Fibroblast of lung (primary cell): Measurements from ENCODE around the gene CCDC182. TPM values are rescaled to one million over a fixed set of nuclear protein-coding genes. Genes with fewer than 3 reads are reported as not detected.

Experiments used
- DNase-seq, 2 donors: peaks; one replicate each; pipeline versions ENCODE4 v3.0.0 to v3.0.0-alpha.2; 2010; ENCODE audit warnings: low read depth in 2 of 2
- H2AFZ ChIP-seq: 2 replicates; pipeline ENCODE4 v1.5.1; 2012; ENCODE audit warnings: low read length, control low read depth, inconsistent platforms
- H3K27ac ChIP-seq: 2 replicates; pipeline ENCODE4 v1.5.1; 2011; ENCODE audit warnings: low read length, control low read depth; ENCODE audit not compliant: insufficient read depth
- H3K27me3 ChIP-seq: 2 replicates; pipeline ENCODE4 v1.5.1; 2011; ENCODE audit warnings: mild to moderate bottlenecking, low read length; ENCODE audit not compliant: control insufficient read depth, insufficient read depth
- H3K36me3 ChIP-seq: 2 replicates; pipeline ENCODE4 v1.5.1; 2011; ENCODE audit warnings: low read length; ENCODE audit not compliant: control insufficient read depth, insufficient read depth
- H3K4me1 ChIP-seq: 2 replicates; pipeline ENCODE4 v1.5.1; 2011; ENCODE audit warnings: low read length; ENCODE audit not compliant: control insufficient read depth, insufficient read depth; ENCODE audit errors: extremely low read depth
- H3K4me2 ChIP-seq: 2 replicates; pipeline ENCODE4 v1.5.1; 2011; ENCODE audit warnings: low read length, control low read depth; ENCODE audit not compliant: insufficient read depth; ENCODE audit errors: extremely low read depth
- H3K4me3 ChIP-seq, 4 experiments: fragments of 200-600 bp in 1 of 4; sonication (generic) in 1 of 4; replicated peaks in 1 of 4; 2 replicates each; pipeline ENCODE4 v1.5.1; 2011 to 2016; ENCODE audit warnings: low read length in 4 of 4, low read depth in 3 of 4, mild to moderate bottlenecking in 3 of 4, control low read depth in 2 of 4, inconsistent platforms in 1 of 4, mixed read lengths in 1 of 4; ENCODE audit not compliant: insufficient read depth in 1 of 4; ENCODE audit errors: control extremely low read depth in 1 of 4
- H3K79me2 ChIP-seq: 2 replicates; pipeline ENCODE4 v1.5.1; 2012; ENCODE audit warnings: mild to moderate bottlenecking, low read length, inconsistent platforms; ENCODE audit not compliant: control insufficient read depth, insufficient read depth
- H3K9ac ChIP-seq: 2 replicates; pipeline ENCODE4 v1.5.1; 2011; ENCODE audit warnings: mild to moderate bottlenecking, low read length, control low read depth; ENCODE audit not compliant: insufficient read depth
- H3K9me3 ChIP-seq: 2 replicates; pipeline ENCODE4 v1.5.1; 2012; ENCODE audit warnings: low read depth, low read length; ENCODE audit not compliant: control insufficient read depth, insufficient read depth
- H4K20me1 ChIP-seq: 2 replicates; pipeline ENCODE4 v1.5.1; 2011; ENCODE audit warnings: low read length; ENCODE audit not compliant: control insufficient read depth, insufficient read depth; ENCODE audit errors: extremely low read depth
- EZH2 ChIP-seq: IDR thresholded peaks from 2 replicates; pipeline ENCODE4 v1.5.1; 2012; ENCODE audit warnings: low read length, control low read depth, mild to moderate bottlenecking; ENCODE audit errors: missing control alignments
- polyA plus RNA-seq, 2 donors: library from polyadenylated mRNA; depleted of rRNA in 1 of 2; stranded (reverse) in 1 of 2; unstranded in 1 of 2; fragments of >200 nt; gene quantifications; 2 replicates each; pipeline ENCODE4 v1.2.1, GENCODE V29; 2011 to 2012; ENCODE audit warnings: missing spikeins in 1 of 2
- total RNA-seq: library from RNA; depleted of rRNA; stranded (reverse); fragments of >200 nt; gene quantifications from 2 replicates; pipeline ENCODE4 v1.2.1, GENCODE V29; 2014
- TF ChIP-seq, protein P1 (sequence below), 2 donors: IDR thresholded peaks in 1 of 2; conservative IDR thresholded peaks in 1 of 2; 1 replicate in 1 of 2; 2 replicates in 1 of 2; pipeline ENCODE4 v1.5.1; 2011 to 2012; ENCODE audit warnings: low read length in 2 of 2, control low read depth in 1 of 2, inconsistent platforms in 1 of 2, low read depth in 1 of 2, mild to moderate bottlenecking in 1 of 2

The CCDC182 gene
- total and polyA plus RNA-seq, 2 donors (not counting 1 experiment from before 2014, with no cell fraction given): not detected

DNA sequence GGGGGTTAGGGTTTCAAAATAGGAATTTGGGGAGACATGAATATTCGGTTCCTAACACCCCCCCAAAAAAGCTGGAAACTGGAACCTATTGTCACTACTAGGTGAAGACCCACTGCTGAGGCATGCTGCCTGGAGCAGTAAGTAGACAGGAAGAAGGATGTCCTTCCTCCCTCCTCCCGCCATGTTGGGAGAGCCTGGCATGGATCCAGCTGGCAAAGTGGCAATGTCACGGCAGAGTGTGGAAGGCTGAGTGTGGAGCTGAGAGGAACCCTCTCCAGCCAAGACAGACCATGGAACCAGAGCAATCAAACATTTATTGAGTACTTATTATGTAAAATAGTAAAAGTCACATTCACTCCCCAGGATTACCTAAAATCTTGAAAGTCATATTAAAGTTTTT is 49.0 kb downstream of the CCDC182 start:
- Histone ChIP-seq H3K36me3 (no peaks in the 10 kb centered on the region), H2AFZ (no peak overlapping the region), H3K4me3 (no peak overlapping the region), H3K9me3 (no peaks in the 10 kb centered on the region), H3K79me2 (no peaks in the 10 kb centered on the region), H3K4me2 (no peak overlapping the region), H4K20me1 (no peaks in the 10 kb centered on the region), H3K4me1 (no peaks in the 10 kb centered on the region), H3K27ac (no peak overlapping the region), H3K27me3 (peaks cover 2% of the 10 kb centered on the region), H3K9ac (no peak overlapping the region)
- no peak for DNase-seq
- TF ChIP-seq, protein P1, sequence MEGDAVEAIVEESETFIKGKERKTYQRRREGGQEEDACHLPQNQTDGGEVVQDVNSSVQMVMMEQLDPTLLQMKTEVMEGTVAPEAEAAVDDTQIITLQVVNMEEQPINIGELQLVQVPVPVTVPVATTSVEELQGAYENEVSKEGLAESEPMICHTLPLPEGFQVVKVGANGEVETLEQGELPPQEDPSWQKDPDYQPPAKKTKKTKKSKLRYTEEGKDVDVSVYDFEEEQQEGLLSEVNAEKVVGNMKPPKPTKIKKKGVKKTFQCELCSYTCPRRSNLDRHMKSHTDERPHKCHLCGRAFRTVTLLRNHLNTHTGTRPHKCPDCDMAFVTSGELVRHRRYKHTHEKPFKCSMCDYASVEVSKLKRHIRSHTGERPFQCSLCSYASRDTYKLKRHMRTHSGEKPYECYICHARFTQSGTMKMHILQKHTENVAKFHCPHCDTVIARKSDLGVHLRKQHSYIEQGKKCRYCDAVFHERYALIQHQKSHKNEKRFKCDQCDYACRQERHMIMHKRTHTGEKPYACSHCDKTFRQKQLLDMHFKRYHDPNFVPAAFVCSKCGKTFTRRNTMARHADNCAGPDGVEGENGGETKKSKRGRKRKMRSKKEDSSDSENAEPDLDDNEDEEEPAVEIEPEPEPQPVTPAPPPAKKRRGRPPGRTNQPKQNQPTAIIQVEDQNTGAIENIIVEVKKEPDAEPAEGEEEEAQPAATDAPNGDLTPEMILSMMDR (conservative IDR thresholded peaks at IDR 0.05 in 1 of 2, IDR thresholded peaks at IDR 0.05 in 1 of 2; ENCODE audit: low read depth in 1 of 2, low read length in 2 of 2): no peak
- no peak for TF ChIP-seq EZH2

Other genes with a start within 250 kb of the CCDC182 start
- gene MRPS23, start 104.7 kb upstream of the CCDC182 start, total RNA-seq: 18.5 and 27.9 TPM in 2 replicates
- gene MRPS23, start 104.7 kb upstream of the CCDC182 start, polyA plus RNA-seq: 40.0 and 57.6 TPM in 2 replicates
- gene CUEDC1, start 210.1 kb upstream of the CCDC182 start, total RNA-seq: 6.2 and 11.9 TPM in 2 replicates
- 25.6 and 34.9 TPM in 2 replicates for gene CUEDC1, start 210.1 kb upstream of the CCDC182 start, polyA plus RNA-seq
- gene VEZF1, start 243.0 kb upstream of the CCDC182 start, total RNA-seq: 37.0 and 51.2 TPM in 2 replicates
- 43.9 and 44.3 TPM in 2 replicates for gene VEZF1, start 243.0 kb upstream of the CCDC182 start, polyA plus RNA-seq